SW 1271 (cell line): ENCODE data around the gene UGT1A1.
"Not testable (repeated sequence)": the region's sequence is repeated elsewhere in the genome, so short reads cannot be mapped to it uniquely, and the experiment has no call there.

Source experiments
- DNase-seq, 2 experiments: peaks; one replicate each; lab custom pipeline; 2025; lab: John Stamatoyannopoulos, UW

The UGT1A1 gene

DNA sequence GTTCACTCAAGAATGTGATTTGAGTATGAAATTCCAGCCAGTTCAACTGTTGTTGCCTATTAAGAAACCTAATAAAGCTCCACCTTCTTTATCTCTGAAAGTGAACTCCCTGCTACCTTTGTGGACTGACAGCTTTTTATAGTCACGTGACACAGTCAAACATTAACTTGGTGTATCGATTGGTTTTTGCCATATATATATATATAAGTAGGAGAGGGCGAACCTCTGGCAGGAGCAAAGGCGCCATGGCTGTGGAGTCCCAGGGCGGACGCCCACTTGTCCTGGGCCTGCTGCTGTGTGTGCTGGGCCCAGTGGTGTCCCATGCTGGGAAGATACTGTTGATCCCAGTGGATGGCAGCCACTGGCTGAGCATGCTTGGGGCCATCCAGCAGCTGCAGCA, at the start of gene UGT1A1:
UGT1A1 (plus strand) TSS at position 228 of the 400 bp plus-strand sequence; CDS start at position 246, 18 bp downstream.
- DNase-seq: no peak

- DNase-seq: peak in 1 of 2 experiments; percentile 51
Measured at GRCh38 chr2:233711312-233712008, 48.6 kb upstream of the UGT1A1 start.

DNA sequence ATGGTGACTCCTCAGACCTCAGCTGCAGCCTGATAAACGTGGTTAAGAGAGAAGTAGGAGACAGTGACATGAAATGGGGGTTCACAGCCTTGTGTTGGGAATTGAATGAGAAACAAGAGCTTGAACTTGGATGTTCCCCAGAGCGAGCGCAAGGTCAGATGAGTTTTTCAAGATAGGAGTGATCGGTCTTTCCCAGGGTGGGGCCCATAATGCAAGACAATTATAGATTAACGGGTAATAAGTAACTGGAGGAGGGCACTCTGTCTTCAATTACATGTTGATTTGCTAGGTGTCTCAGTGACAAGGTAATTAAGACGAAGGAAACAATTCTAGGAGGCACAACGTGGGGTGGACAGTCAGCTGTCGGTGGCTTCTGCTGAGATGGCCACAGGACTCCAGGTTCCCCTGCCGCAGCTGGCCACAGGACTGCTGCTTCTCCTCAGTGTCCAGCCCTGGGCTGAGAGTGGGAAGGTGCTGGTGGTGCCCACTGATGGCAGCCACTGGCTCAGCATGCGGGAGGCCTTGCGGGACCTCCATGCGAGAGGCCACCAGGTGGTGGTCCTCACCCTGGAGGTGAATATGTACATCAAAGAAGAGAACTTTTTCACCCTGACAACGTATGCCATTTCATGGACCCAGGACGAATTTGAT, 47.3 kb upstream of the UGT1A1 start, which contains the start of gene UGT1A5:
UGT1A5 (plus strand) TSS at position 297 of the 651 bp plus-strand sequence; CDS start at position 382, 85 bp downstream.
- no peak for DNase-seq

DNA sequence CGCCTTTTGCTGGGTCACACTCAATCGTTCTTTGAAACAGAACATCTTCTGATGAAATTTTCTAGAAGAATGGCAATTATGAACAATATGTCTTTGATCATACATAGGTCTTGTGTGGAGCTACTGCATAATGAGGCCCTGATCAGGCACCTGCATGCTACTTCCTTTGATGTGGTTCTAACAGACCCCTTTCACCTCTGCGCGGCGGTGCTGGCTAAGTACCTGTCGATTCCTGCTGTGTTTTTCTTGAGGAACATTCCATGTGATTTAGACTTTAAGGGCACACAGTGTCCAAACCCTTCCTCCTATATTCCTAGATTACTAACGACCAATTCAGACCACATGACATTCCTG, 46.8 kb upstream of the UGT1A1 start:
- DNase-seq: no peak

- no peak for DNase-seq
Measured at GRCh38 chr2:233714121-233714520, 45.9 kb upstream of the UGT1A1 start.

DNA sequence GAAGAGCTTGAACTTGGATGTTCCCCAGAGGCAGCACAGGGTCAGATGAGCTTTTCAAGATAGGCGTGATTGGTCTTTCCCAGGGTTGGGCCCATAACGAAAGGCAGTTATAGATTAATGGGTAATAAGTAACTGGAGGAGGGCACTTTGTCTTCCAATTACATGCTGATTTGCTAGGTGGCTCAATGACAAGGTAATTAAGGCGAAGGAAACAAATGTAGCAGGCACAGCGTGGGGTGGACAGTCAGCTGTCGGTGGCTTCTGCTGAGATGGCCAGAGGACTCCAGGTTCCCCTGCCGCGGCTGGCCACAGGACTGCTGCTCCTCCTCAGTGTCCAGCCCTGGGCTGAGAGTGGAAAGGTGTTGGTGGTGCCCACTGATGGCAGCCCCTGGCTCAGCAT, 41.5 kb upstream of the UGT1A1 start, which contains the start of gene UGT1A4:
UGT1A4 (plus strand) TSS at position 185 of the 400 bp plus-strand sequence; CDS start at position 270, 85 bp downstream.
- no peak for DNase-seq

GRCh38 chr2:233728723-233729301, 31.3 kb upstream of the UGT1A1 start, which contains the start of gene UGT1A3:
Gene UGT1A3, plus strand, starts transcription at chr2:233729042. Its CDS starts 85 bp downstream, at chr2:233729127.
- DNase-seq: no peak

GRCh38 chr2:233736868-233737653, 23.0 kb upstream of the UGT1A1 start:
- DNase-seq: not testable (repeated sequence)

DNA sequence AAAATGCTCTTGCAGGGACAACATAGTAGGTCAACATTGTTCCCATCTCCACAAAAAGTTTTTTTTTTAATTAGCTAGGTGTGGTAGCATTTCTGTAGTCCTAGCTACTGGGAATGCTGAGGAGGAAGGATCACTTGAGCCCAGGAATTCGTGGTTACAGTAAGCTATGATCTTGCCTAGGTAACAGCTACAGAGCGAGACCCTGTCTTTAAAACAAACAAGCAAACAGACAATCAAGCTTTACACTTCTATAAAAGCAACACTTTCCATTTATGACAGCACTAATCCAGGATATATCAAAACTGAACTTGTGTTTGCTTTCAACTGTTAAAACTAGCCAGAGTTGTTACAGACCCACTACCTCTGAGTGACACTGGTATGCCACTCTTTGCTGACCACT, 19.2 kb upstream of the UGT1A1 start:
- DNase-seq: no peak

DNA sequence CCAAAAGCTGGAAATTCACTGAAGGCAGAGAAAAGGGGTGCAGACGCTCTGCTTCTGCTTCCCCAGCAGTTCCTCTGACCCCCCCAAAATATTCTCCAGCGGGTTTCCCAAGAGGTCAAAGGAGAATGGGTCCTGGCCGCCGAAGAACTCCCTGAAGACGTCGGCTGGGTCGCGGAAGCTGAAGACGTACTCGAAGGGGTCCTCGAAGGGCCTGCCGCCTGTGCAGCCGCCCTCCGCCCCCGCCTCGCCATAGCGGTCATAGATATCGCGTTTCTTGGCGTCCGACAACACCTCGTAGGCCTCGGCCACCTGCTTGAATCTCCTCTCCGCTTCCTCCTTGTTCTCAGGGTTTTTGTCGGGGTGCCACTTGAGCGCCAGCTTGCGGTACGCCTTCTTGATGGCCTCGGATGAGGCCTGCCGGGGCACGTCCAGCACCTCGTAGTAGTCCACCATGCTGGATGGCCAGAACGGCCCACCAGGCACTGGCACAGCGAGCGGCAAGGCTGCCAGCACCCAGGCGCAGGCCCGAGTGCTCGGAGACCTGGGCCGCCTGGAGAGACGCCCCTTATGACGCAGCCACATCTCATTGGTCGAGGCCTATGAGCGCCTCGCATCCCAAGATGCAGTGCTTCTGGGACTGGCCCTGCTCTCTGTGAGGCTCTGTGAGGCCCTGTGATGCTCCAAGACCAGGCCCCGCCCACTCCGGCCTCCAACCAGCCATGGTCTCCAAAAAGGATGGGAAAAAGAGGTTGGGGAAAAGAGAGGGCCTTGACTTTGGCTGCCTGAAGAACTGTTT, 16.4 kb upstream of the UGT1A1 start:
- DNase-seq: no peak

- no peak for DNase-seq
Measured at GRCh38 chr2:233745073-233745755, 14.9 kb upstream of the UGT1A1 start.

DNA sequence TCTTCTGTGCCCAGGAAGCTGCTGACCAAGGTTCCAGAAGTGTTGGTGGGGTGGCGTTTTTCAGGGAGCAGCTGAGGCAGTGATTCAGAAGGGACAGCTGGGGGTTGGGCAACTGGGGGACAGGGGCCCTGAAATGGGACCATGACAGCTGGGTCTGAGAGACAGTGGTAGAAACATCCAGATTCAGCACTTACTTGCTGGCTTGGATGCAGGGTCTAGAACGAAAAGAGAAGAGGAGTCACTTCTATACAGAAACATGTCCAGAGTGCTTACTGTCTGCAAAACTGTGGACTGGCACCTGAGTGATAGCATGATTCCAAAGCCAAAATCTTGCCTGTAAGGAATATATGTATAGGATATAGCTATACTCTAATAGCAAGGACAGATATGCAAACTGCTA, 14.2 kb upstream of the UGT1A1 start:
- not testable (repeated sequence) for DNase-seq

- DNase-seq: no peak
Measured at GRCh38 chr2:233746475-233747282, 13.4 kb upstream of the UGT1A1 start.

GRCh38 chr2:233747283-233747544, 12.9 kb upstream of the UGT1A1 start:
- DNase-seq: no peak

DNA sequence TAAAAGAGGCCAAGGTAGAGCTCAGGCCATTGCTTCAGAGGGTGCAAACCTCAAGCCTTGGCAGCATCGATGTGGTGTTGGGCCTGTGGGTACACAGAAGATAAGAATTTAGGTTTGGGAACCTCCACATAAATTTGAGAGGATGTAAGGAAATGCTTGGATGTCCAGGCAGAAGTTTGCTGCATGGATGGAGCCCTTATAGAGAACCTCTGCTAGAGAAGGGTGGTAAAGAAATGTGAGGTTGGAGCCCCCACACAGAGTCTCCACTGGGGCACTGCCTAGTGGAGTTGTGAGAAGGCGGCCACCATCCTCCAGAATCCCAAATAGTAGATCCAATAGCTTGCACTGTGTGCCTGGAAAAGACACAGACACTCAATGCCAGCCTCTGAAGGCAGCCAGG, 9.4 kb upstream of the UGT1A1 start:
- DNase-seq: not testable (repeated sequence)

- not testable (repeated sequence) for DNase-seq
Measured at GRCh38 chr2:233751212-233752009, 8.7 kb upstream of the UGT1A1 start.

- no peak for DNase-seq
Measured at GRCh38 chr2:233754872-233755611, 5.0 kb upstream of the UGT1A1 start.

GRCh38 chr2:233756429-233757081, 3.5 kb upstream of the UGT1A1 start:
- no peak for DNase-seq
